GM19351 (cell line): Measurements from ENCODE around the gene TBX20.
"Not testable (repeated sequence)": the region's sequence is repeated elsewhere in the genome, so short reads cannot be mapped to it uniquely, and the experiment has no call there.

Experiments
- ATAC-seq: cut with Tn5 transposase; IDR thresholded peaks from one replicate; pipeline ENCODE4 v1.9.1; 2021; ENCODE audit warnings: mild to moderate bottlenecking, moderate library complexity; ENCODE audit not compliant: unreplicated experiment

Gene TBX20

GRCh38 chr7:35172131-35172530, 81.8 kb downstream of the TBX20 start:
- not testable (repeated sequence) for ATAC-seq

- ATAC-seq = not testable (repeated sequence)
Observed at GRCh38 chr7:35167658-35168057, 86.2 kb downstream of the TBX20 start.

- not testable (repeated sequence) for ATAC-seq
Observed at GRCh38 chr7:35167158-35167557, 86.7 kb downstream of the TBX20 start.

GRCh38 chr7:35161059-35161740, 92.7 kb downstream of the TBX20 start:
- not testable (repeated sequence) for ATAC-seq
